ENCODE measurements around the gene ATPAF2. TPM values are rescaled to one million over a fixed set of nuclear protein-coding genes. Genes with fewer than 3 reads are reported as not detected.

The ATPAF2 gene
- total RNA-seq, 1 experiment from 2014 or later, result 18.6 TPM

- Mint-ChIP-seq H3K9me3 (ENCODE audit: unreplicated experiment) (no peaks in the 10 kb centered on the region), H3K4me3 (ENCODE audit: unreplicated experiment) (no peak overlapping the region), H3K27ac (ENCODE audit: low read depth, unreplicated experiment) (no peak overlapping the region), H3K36me3 (ENCODE audit: insufficient read depth, unreplicated experiment) (no peaks in the 10 kb centered on the region), H3K4me1 (ENCODE audit: insufficient read depth, unreplicated experiment) (no peaks in the 10 kb centered on the region), H3K27me3 (ENCODE audit: insufficient read depth, unreplicated experiment) (no peaks in the 10 kb centered on the region)
- POLR2A ChIA-PET, result no interaction called here
- intact Hi-C loops (cut with micrococcal nuclease), result no loop called here
- CTCF ChIA-PET, result no interaction called here
- DNase-seq (ENCODE audit: unreplicated experiment), result no peak
- no TSS peak for BruUV-seq (replicated peaks)
- peak; percentile 29 for TF ChIP-seq CTCF (IDR thresholded peaks at IDR 0.05; ENCODE audit: unreplicated experiment)
These were observed 34.1 kb downstream of the ATPAF2 start for GRCh38 chr17:18004884-18005305.

- Mint-ChIP-seq H3K4me3 (ENCODE audit: unreplicated experiment) (no peak overlapping the region), H3K4me1 (ENCODE audit: insufficient read depth, unreplicated experiment) (no peaks in the 10 kb centered on the region), H3K36me3 (ENCODE audit: insufficient read depth, unreplicated experiment) (no peaks in the 10 kb centered on the region), H3K9me3 (ENCODE audit: unreplicated experiment) (no peaks in the 10 kb centered on the region), H3K27me3 (ENCODE audit: insufficient read depth, unreplicated experiment) (no peaks in the 10 kb centered on the region), H3K27ac (ENCODE audit: low read depth, unreplicated experiment) (no peak overlapping the region)
- no peak for TF ChIP-seq CTCF (IDR thresholded peaks at IDR 0.05; ENCODE audit: unreplicated experiment)
- BruUV-seq (replicated peaks), result no TSS peak
- ChIA-PET CTCF (interaction anchor here (0.6 kb wide), 2 partner anchors 977 to 1552 kb away, joined by 3 read pairs; no protein-coding TSS in a partner anchor), POLR2A (interaction anchor here (1.5 kb wide), 1 partner anchor 32 kb away, joined by 3 read pairs; the partner anchor contains the start of genes DRC3 and TOM1L2)
- intact Hi-C loops (cut with micrococcal nuclease), result no loop called here
- no peak for DNase-seq (ENCODE audit: unreplicated experiment)
These were observed 34.6 kb downstream of the ATPAF2 start for GRCh38 chr17:18004345-18004744.

- Mint-ChIP-seq H3K27ac (ENCODE audit: low read depth, unreplicated experiment) (no peak overlapping the region), H3K27me3 (ENCODE audit: insufficient read depth, unreplicated experiment) (no peaks in the 10 kb centered on the region), H3K4me3 (ENCODE audit: unreplicated experiment) (no peak overlapping the region), H3K36me3 (ENCODE audit: insufficient read depth, unreplicated experiment) (no peaks in the 10 kb centered on the region), H3K4me1 (ENCODE audit: insufficient read depth, unreplicated experiment) (no peaks in the 10 kb centered on the region), H3K9me3 (ENCODE audit: unreplicated experiment) (no peaks in the 10 kb centered on the region)
- ChIA-PET POLR2A (interaction anchor here (0.7 kb wide), 1 partner anchor 19 kb away, joined by 3 read pairs; no protein-coding TSS in a partner anchor), CTCF (interaction anchor here (0.7 to 1.3 kb wide), 2 partner anchors 22 to 112 kb away, joined by 3 to 4 read pairs; no protein-coding TSS in a partner anchor)
- BruUV-seq (replicated peaks), result no TSS peak
- TF ChIP-seq CTCF (IDR thresholded peaks at IDR 0.05; ENCODE audit: unreplicated experiment), result no peak
- no peak for DNase-seq (ENCODE audit: unreplicated experiment)
- intact Hi-C loops (cut with micrococcal nuclease), result no loop called here
These were observed 36.8 kb downstream of the ATPAF2 start for GRCh38 chr17:18002171-18002570.

GRCh38 chr17:18000030-18000408 lies 38.9 kb downstream of the ATPAF2 start:
- DNase-seq (ENCODE audit: unreplicated experiment), result no peak
- POLR2A ChIA-PET, result interaction anchor here (0.6 kb wide), 1 partner anchor 1033 kb away, joined by 3 read pairs; no protein-coding TSS in a partner anchor
- intact Hi-C loops (cut with micrococcal nuclease), result no loop called here
- CTCF ChIA-PET, result no interaction called here
- H3K27ac Mint-ChIP-seq (ENCODE audit: low read depth, unreplicated experiment), result no peak overlapping the region
- no peak overlapping the region for H3K4me3 Mint-ChIP-seq (ENCODE audit: unreplicated experiment)
- no peaks in the 10 kb centered on the region for H3K36me3 Mint-ChIP-seq (ENCODE audit: insufficient read depth, unreplicated experiment)
- H3K27me3 Mint-ChIP-seq (ENCODE audit: insufficient read depth, unreplicated experiment), result no peaks in the 10 kb centered on the region
- no TSS peak for BruUV-seq (replicated peaks)
- H3K9me3 Mint-ChIP-seq (ENCODE audit: unreplicated experiment), result no peaks in the 10 kb centered on the region
- no peak for TF ChIP-seq CTCF (IDR thresholded peaks at IDR 0.05; ENCODE audit: unreplicated experiment)
- no peaks in the 10 kb centered on the region for H3K4me1 Mint-ChIP-seq (ENCODE audit: insufficient read depth, unreplicated experiment)
